ENCODE results near the gene SRMS.

DNA sequence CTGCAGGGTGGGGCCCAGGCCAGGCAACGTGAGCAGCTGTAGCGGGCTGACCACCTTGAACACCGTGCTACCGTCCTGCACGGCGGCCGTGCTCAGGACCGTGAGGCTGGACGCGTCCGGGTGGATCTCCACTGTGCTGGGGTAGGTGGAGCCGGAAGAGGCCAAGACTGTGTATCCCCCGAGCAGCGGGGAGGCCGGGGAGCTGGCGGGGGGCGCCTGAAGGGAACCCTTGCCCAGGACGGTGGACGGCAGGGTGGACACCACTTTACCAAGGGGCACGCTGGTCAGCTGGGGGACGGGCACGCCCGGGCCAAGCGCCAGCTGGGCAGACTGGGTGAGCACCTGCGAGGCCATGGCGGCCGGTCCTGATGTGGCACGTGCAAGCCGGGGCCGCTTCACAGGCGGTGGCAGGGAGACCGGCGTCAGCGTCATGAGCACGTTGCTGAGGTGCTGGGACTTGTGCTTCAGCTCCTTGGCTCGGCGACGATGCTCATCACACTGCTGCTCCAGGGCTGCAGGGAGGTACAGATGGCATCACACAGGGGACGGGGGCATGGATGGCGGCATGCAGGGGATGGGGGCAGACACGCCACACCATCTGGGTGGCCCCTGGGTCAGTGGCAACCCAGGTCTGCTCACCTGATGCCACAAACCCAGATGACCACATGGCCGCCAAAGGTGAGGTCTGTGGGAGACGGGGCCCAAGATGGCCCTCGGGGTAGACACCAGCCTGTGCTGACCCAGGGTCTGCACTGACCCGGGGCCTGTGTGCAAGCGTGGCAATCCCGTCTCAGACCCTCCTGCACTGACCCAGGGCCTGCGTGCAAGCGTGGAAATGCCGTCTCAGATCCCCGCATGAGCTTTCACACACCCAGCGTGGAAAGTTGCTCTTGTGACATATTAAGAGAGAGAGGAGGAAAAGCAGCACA, 42.9 kb upstream of the SRMS start:
- TF ChIP-seq, protein P1, sequence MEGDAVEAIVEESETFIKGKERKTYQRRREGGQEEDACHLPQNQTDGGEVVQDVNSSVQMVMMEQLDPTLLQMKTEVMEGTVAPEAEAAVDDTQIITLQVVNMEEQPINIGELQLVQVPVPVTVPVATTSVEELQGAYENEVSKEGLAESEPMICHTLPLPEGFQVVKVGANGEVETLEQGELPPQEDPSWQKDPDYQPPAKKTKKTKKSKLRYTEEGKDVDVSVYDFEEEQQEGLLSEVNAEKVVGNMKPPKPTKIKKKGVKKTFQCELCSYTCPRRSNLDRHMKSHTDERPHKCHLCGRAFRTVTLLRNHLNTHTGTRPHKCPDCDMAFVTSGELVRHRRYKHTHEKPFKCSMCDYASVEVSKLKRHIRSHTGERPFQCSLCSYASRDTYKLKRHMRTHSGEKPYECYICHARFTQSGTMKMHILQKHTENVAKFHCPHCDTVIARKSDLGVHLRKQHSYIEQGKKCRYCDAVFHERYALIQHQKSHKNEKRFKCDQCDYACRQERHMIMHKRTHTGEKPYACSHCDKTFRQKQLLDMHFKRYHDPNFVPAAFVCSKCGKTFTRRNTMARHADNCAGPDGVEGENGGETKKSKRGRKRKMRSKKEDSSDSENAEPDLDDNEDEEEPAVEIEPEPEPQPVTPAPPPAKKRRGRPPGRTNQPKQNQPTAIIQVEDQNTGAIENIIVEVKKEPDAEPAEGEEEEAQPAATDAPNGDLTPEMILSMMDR (IDR thresholded peaks at IDR 0.05 in 4 of 5, conservative IDR thresholded peaks at IDR 0.05 in 1 of 5), result no peak
- TF ChIP-seq POLR2A (IDR thresholded peaks at IDR 0.05), result no peak

All from gastrocnemius medialis (tissue), 4 donors.